ENCODE measurements around the gene AIFM1. TPM values are rescaled to one million over a fixed set of nuclear protein-coding genes. Genes with fewer than 3 reads are reported as not detected.

AIFM1 gene
- total and polyA plus RNA-seq, 7 donors: 48.6 to 61.6 (median 57.3) TPM

DNA sequence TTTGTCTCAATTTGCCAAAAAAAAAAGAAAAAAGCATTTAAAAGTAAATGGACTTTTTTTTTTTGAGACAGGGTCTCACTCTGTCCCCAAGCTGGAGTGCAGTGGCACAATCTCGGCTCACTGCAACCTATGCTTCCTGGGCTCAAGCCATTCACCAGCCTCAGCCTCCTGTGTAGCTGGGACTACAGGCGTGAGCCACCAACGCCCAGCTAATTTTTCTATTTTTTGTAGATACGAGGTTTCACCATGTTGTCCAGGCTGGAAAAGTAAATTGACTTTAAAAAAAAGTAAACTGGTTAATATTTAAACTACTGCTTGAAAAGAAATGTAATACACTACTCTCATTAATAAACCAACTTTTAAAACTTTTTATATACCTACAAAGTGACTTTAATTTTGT, 5.9 kb downstream of the AIFM1 start:
- ATAC-seq (no peak), DNase-seq (no peak)
- H3K27ac ChIP-seq: no peak overlapping the region
- intact Hi-C loops (cut with DNase I): no loop called here
- H3K36me3 ChIP-seq (ENCODE audit: insufficient read depth in 1 of 2, low read depth in 1 of 2): peaks cover 0 to under 1% of the 10 kb centered on the region in 2 donors
- 70 to 82% (median 80%) methylated on average over 4 of the region's 4 CpGs for WGBS, 3 donors
- no peaks in the 10 kb centered on the region for H3K9me3 ChIP-seq
- H3K4me1 ChIP-seq: peaks cover 11% of the 10 kb centered on the region
- TF ChIP-seq, protein P1, sequence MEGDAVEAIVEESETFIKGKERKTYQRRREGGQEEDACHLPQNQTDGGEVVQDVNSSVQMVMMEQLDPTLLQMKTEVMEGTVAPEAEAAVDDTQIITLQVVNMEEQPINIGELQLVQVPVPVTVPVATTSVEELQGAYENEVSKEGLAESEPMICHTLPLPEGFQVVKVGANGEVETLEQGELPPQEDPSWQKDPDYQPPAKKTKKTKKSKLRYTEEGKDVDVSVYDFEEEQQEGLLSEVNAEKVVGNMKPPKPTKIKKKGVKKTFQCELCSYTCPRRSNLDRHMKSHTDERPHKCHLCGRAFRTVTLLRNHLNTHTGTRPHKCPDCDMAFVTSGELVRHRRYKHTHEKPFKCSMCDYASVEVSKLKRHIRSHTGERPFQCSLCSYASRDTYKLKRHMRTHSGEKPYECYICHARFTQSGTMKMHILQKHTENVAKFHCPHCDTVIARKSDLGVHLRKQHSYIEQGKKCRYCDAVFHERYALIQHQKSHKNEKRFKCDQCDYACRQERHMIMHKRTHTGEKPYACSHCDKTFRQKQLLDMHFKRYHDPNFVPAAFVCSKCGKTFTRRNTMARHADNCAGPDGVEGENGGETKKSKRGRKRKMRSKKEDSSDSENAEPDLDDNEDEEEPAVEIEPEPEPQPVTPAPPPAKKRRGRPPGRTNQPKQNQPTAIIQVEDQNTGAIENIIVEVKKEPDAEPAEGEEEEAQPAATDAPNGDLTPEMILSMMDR (IDR thresholded peaks at IDR 0.05): no peak
- H3K4me3 ChIP-seq: no peak overlapping the region
- H3K27me3 ChIP-seq (ENCODE audit: insufficient read depth in 3 of 3, low read length in 2 of 3): no peaks in the 10 kb centered on the region

DNA sequence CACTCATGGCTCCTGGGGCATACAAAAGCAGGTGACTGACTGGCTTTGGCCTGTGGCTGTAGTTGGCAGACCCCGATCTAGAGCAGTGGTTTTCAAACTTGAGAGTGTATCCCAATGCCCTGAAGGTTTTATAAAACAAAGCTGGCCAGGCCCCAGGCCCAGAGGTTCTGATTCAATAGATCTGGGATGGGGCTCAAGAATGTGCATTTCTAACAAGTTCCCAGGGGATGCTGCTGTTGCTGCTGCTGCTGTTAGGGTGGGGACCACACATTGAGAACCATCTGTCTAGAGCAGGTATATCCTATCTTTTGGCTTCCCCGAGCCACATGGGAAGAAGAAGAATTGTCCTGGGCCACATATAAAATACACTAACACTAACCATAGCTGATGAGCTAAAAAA, 7.3 kb downstream of the AIFM1 start:
- Histone ChIP-seq H3K27ac (no peak overlapping the region), H3K4me1 (peaks cover 6% of the 10 kb centered on the region), H3K9me3 (no peaks in the 10 kb centered on the region), H3K36me3 (ENCODE audit: insufficient read depth in 1 of 2, low read depth in 1 of 2) (peaks cover 0 to 5% of the 10 kb centered on the region in 2 donors), H3K4me3 (no peak overlapping the region), H3K27me3 (ENCODE audit: insufficient read depth in 3 of 3, low read length in 2 of 3) (peaks cover 0 to 4% (median 0%) of the 10 kb centered on the region in 3 donors)
- TF ChIP-seq, protein P1 (IDR thresholded peaks at IDR 0.05): no peak
- WGBS, 3 donors: 58 to 70% (median 60%) methylated on average over 2 of the region's 2 CpGs
- no peak for DNase-seq
- intact Hi-C loops (cut with DNase I): no loop called here
- no peak for ATAC-seq

DNA sequence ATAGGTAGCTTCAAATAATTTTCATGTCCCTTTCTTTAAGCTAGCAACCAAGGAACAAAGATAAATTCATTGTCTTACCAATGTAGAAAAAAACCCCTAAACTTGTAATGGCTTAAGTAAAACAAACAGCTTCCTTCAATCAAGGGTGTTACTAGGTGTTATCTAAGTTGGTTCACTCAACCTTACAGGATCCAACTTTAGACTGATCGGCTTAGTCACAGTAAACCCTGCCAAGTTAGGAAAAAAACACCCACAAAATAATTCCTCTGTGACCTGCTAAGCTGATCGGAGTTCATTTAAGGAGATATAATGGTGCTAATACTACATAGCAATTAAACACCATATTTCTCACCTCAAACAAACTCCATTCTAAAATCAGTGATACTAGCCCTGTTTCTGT, 10.1 kb downstream of the AIFM1 start:
- Histone ChIP-seq H3K4me3 (no peak overlapping the region), H3K27ac (no peak overlapping the region), H3K27me3 (ENCODE audit: insufficient read depth in 3 of 3, low read length in 2 of 3) (peaks cover 0 to 4% (median 0%) of the 10 kb centered on the region in 3 donors), H3K9me3 (no peaks in the 10 kb centered on the region), H3K4me1 (no peaks in the 10 kb centered on the region), H3K36me3 (ENCODE audit: insufficient read depth in 1 of 2, low read depth in 1 of 2) (peaks cover 0 to 5% of the 10 kb centered on the region in 2 donors)
- ATAC-seq (peak in 2 of 4 donors; percentile 73 to 88), DNase-seq (no peak)
- WGBS, 3 donors: 20 to 47% (median 23%) methylated on average over 2 of the region's 2 CpGs
- TF ChIP-seq, protein P1 (IDR thresholded peaks at IDR 0.05): no peak
- intact Hi-C loops (cut with DNase I): no loop called here

DNA sequence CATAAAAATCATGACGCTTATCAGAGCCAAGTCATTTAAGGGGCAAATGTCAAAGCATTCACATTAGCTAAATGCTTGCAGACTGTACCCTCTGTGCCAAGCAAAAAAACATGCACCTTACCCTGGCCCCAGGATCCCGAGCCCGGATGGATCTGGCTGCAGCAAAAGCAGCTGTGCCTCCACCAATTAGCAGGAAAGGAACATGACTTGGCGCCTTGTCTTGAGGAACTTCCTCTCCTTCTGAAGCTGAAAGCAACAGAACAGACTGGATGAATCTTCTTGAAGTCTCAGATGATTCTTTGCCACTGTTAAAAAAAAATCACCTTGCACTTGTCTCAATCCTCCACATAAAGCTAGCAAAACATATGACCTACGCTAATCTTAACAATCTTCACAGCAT, 18.0 kb downstream of the AIFM1 start:
- intact Hi-C loops (cut with DNase I): no loop called here

More for the DNA sequence above, 18.0 kb downstream of the AIFM1 start:
- peaks cover 0 to 57% of the 10 kb centered on the region in 2 donors for H3K36me3 ChIP-seq (ENCODE audit: insufficient read depth in 1 of 2, low read depth in 1 of 2)
- peaks cover 0 to 2% (median 0%) of the 10 kb centered on the region in 3 donors for H3K27me3 ChIP-seq (ENCODE audit: insufficient read depth in 3 of 3, low read length in 2 of 3)
- no peak overlapping the region for H3K27ac ChIP-seq
- TF ChIP-seq, protein P1 (IDR thresholded peaks at IDR 0.05): no peak
- no peak for DNase-seq
- H3K9me3 ChIP-seq: no peaks in the 10 kb centered on the region
- no peak for ATAC-seq
- H3K4me3 ChIP-seq: no peak overlapping the region
- whole genome bisulfite sequencing, 3 donors: 61 to 75% (median 74%) methylated on average over 5 of the region's 5 CpGs
- H3K4me1 ChIP-seq: no peaks in the 10 kb centered on the region
